Fibroblast of mammary gland (primary cell): ENCODE data around the gene THSD7B.

Experiments used
- DNase-seq: peaks from one replicate; pipeline ENCODE4 v3.0.0-alpha.2; 2010; ENCODE audit warnings: low read depth
- H3K4me3 ChIP-seq: 2 replicates; pipeline ENCODE4 v1.5.1; 2011; ENCODE audit warnings: low read depth, mild to moderate bottlenecking, low read length, moderate library complexity; ENCODE audit not compliant: control insufficient read depth
- CTCF ChIP-seq: conservative IDR thresholded peaks from 2 replicates; pipeline ENCODE4 v1.5.1; 2011; ENCODE audit warnings: low read depth, low read length, inconsistent platforms; ENCODE audit not compliant: control insufficient read depth, insufficient read depth

THSD7B gene

GRCh38 chr2:136990316-136990715 is 225.0 kb downstream of the THSD7B start:
- no peak for TF ChIP-seq CTCF
- DNase-seq: no peak
- no peak overlapping the region for H3K4me3 ChIP-seq

- no peak overlapping the region for H3K4me3 ChIP-seq
- TF ChIP-seq CTCF: no peak
- no peak for DNase-seq
Measured at GRCh38 chr2:136994793-136995192, 229.4 kb downstream of the THSD7B start.

GRCh38 chr2:136997557-136997956 is 232.2 kb downstream of the THSD7B start:
- no peak for TF ChIP-seq CTCF
- no peak overlapping the region for H3K4me3 ChIP-seq
- DNase-seq: peak; percentile 6

- no peak overlapping the region for H3K4me3 ChIP-seq
- no peak for TF ChIP-seq CTCF
- DNase-seq: no peak
Measured at GRCh38 chr2:137000811-137001210, 235.5 kb downstream of the THSD7B start.

- TF ChIP-seq CTCF: no peak
- DNase-seq: no peak
- no peak overlapping the region for H3K4me3 ChIP-seq
Measured at GRCh38 chr2:137002896-137003295, 237.6 kb downstream of the THSD7B start.

- H3K4me3 ChIP-seq: no peak overlapping the region
- no peak for TF ChIP-seq CTCF
- DNase-seq: no peak
Measured at GRCh38 chr2:137005210-137005609, 239.9 kb downstream of the THSD7B start.

- H3K4me3 ChIP-seq: no peak overlapping the region
- no peak for DNase-seq
- TF ChIP-seq CTCF: no peak
Measured at GRCh38 chr2:137007938-137008337, 242.6 kb downstream of the THSD7B start.
